SH-SY5Y (cell line): ENCODE measurements around the gene GH1.

Source experiments
- GATA2 ChIP-seq: IDR thresholded peaks from 2 replicates; pipeline ENCODE4 v1.6.1; 2011; ENCODE audit warnings: mild to moderate bottlenecking, low read depth, low read length
- GATA3 ChIP-seq: IDR thresholded peaks from 2 replicates; pipeline ENCODE4 v1.6.1; 2011; ENCODE audit warnings: low read depth, mild to moderate bottlenecking, low read length, moderate library complexity

The GH1 gene

DNA sequence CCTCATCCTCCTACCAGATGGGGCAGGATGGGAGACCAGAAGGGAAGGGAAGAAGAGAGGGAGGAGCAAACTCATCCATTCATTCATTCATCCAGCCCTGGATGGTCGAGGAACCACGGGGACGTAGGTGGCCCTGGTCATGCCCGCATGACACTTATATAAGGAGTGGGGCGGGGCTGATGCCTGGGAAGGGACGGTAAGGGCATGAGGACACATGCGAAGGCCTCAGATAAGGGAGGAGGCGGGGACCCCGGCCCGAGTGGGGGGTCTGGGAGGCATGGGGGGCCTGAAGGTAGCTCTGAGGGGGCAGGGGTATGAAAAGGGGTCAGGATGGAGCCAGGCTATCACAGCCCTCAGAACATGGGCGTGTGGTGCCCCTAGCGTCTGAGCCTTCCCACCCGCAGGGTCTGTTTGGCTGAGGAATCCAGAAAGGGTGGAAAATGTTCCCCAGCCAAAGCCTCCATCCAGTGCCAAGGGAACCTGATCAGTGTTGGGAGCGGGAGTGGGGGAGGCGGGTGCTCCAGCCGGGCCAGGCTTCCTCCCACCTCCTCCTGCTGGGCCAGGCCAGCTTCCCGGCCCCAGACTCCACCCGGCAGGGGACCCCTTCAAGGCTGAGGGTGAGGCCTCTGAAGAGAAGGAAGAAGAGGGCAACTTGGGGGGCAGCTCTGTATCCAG is 31.1 kb upstream of the GH1 start:
- TF ChIP-seq GATA2 (no peak), GATA3 (no peak)

- TF ChIP-seq GATA2, result no peak
- no peak for TF ChIP-seq GATA3
Measured at GRCh38 chr17:63948521-63948920, 29.9 kb upstream of the GH1 start.

GRCh38 chr17:63947711-63948330 is 29.2 kb upstream of the GH1 start:
- no peak for TF ChIP-seq GATA2
- TF ChIP-seq GATA3, result no peak

- TF ChIP-seq GATA2 (no peak), GATA3 (no peak)
Measured at GRCh38 chr17:63946440-63947363, 28.1 kb upstream of the GH1 start.

GRCh38 chr17:63945784-63946439 is 27.3 kb upstream of the GH1 start:
- no peak for TF ChIP-seq GATA3
- TF ChIP-seq GATA2, result no peak

- TF ChIP-seq GATA3 (no peak), GATA2 (no peak)
Measured at GRCh38 chr17:63944736-63945499, 26.3 kb upstream of the GH1 start.

- TF ChIP-seq GATA3 (no peak), GATA2 (no peak)
Measured at GRCh38 chr17:63943745-63944144, 25.1 kb upstream of the GH1 start.

DNA sequence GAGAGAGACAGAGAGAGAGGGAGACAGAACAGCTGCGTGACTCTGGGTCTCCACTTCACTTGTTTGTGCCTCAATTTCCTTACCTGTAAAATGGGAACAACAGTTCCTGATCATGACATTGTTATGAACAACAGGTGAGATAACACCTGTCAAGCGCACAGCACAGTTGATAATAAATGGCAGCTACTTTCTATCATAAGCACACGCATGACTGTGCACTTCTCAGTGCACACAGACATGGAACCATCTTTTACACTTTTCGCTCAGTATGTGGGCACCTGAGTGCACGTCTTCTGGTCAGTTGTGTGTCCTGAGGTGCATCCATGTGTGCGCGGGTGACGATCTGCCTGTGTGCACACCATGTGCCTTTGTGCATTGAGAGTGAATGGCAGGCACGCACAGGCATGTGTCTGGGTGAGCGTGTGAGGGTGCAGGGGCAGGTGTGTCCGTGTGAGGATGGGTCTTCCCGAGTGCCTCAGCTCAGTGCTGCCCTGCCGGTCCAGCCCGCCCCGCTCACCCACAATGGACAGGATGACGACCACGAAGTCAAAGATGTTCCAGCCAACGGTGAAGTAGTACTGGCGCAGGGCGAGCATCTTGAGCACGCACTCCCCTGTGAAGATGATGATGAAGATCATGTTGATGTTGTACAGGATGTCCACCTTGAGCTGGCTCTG is 23.8 kb upstream of the GH1 start:
- TF ChIP-seq GATA3, result no peak
- no peak for TF ChIP-seq GATA2

GRCh38 chr17:63941751-63942150 is 23.1 kb upstream of the GH1 start:
- TF ChIP-seq GATA3 (no peak), GATA2 (no peak)

- no peak for TF ChIP-seq GATA2
- no peak for TF ChIP-seq GATA3
Measured at GRCh38 chr17:63941162-63941561, 22.5 kb upstream of the GH1 start.

GRCh38 chr17:63940584-63940983 is 21.9 kb upstream of the GH1 start:
- TF ChIP-seq GATA3 (no peak), GATA2 (no peak)

DNA sequence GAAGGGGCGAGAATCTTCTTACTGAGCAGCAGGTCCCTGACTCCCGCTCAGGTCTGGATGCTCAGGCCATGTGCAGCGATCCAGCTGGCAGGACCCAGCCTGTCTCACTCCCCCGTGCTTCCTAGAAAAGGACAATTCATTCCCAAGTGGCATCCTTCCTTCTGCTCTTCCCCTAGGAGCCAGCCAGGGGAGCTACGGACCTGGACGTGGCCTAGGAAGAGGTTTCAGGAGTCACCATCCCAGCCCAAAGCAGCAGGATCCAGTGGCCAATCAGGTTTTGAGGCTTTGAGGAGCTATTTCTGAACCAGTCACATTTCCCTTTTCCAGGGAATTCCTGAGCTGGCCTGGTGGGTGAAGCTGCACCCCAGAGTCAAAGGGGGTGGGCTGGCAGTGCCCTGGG is 21.2 kb upstream of the GH1 start:
- no peak for TF ChIP-seq GATA3
- TF ChIP-seq GATA2, result no peak

GRCh38 chr17:63939401-63939800 is 20.8 kb upstream of the GH1 start:
- TF ChIP-seq GATA2 (no peak), GATA3 (no peak)
